ENCODE data around the gene ZFPL1. TPM values are rescaled to one million over a fixed set of nuclear protein-coding genes. Genes with fewer than 3 reads are reported as not detected.

ZFPL1 gene
- total RNA-seq, 1 donor from 2014 or later: 25.7 TPM

- no peak for ATAC-seq
Measured at GRCh38 chr11:65130631-65131416, 46.8 kb downstream of the ZFPL1 start.

- no peak for ATAC-seq
Measured at GRCh38 chr11:65131417-65131776, 47.4 kb downstream of the ZFPL1 start.

- ATAC-seq: no peak
Measured at GRCh38 chr11:65131895-65132237, 47.8 kb downstream of the ZFPL1 start.

GRCh38 chr11:65132238-65132987 is 48.4 kb downstream of the ZFPL1 start:
- ATAC-seq: no peak

- ATAC-seq: peak; percentile 42
Measured at GRCh38 chr11:65132988-65133700, 49.1 kb downstream of the ZFPL1 start.

GRCh38 chr11:65133724-65134123 is 49.7 kb downstream of the ZFPL1 start:
- ATAC-seq: no peak

- peak; percentile 83 for ATAC-seq
Measured at GRCh38 chr11:65134240-65134951, 50.4 kb downstream of the ZFPL1 start, which contains the start of gene SYVN1. TSS of gene SYVN1 (minus strand) at chr11:65134519. CDS start at chr11:65133601, 918 bp downstream.

- peak; percentile 88 for ATAC-seq
Measured at GRCh38 chr11:65134952-65135632, 51.1 kb downstream of the ZFPL1 start.

- ATAC-seq: no peak
Measured at GRCh38 chr11:65135633-65136145, 51.7 kb downstream of the ZFPL1 start.

- no peak for ATAC-seq
Measured at GRCh38 chr11:65136515-65137096, 52.6 kb downstream of the ZFPL1 start.

Other genes starting within 250 kb of the ZFPL1 start
- gene CDC42BPG, start 239.6 kb upstream of the ZFPL1 start, total RNA-seq: 20.5 TPM
- 25.6 TPM for gene EHD1, start 205.6 kb upstream of the ZFPL1 start, total RNA-seq
- gene ATG2A, start 167.0 kb upstream of the ZFPL1 start, total RNA-seq: 10.7 TPM
- 7.0 TPM for gene PPP2R5B, start 159.5 kb upstream of the ZFPL1 start, total RNA-seq
- not detected for gene GPHA2, start 148.3 kb upstream of the ZFPL1 start, total RNA-seq
- not detected for gene MAJIN, start 112.1 kb upstream of the ZFPL1 start, total RNA-seq
- not detected for gene BATF2, start 87.3 kb upstream of the ZFPL1 start, total RNA-seq
- gene ARL2, start 70.1 kb upstream of the ZFPL1 start, total RNA-seq: 43.9 TPM
- gene SNX15, start 56.8 kb upstream of the ZFPL1 start, total RNA-seq: 12.2 TPM
- 11.3 TPM for gene SAC3D1, start 43.0 kb upstream of the ZFPL1 start, total RNA-seq
- gene NAALADL1, start 25.7 kb upstream of the ZFPL1 start, total RNA-seq: 2.7 TPM
- 14.1 TPM for gene CDCA5, start 182 bp upstream of the ZFPL1 start, total RNA-seq
- 76.4 TPM for gene VPS51, start 12.0 kb downstream of the ZFPL1 start, total RNA-seq
- gene TM7SF2, start 27.6 kb downstream of the ZFPL1 start, total RNA-seq: 53.2 TPM
- 9.4 TPM for gene ZNHIT2, start 33.5 kb downstream of the ZFPL1 start, total RNA-seq
- 758 TPM for gene FAU, start 37.9 kb downstream of the ZFPL1 start, total RNA-seq
- gene MRPL49, start 38.1 kb downstream of the ZFPL1 start, total RNA-seq: 63.9 TPM
- 28.1 TPM for gene SYVN1, start 50.3 kb downstream of the ZFPL1 start, total RNA-seq
- not detected for gene SPDYC, start 86.0 kb downstream of the ZFPL1 start, total RNA-seq
- 510 TPM for gene CAPN1, start 97.7 kb downstream of the ZFPL1 start, total RNA-seq
- 11.2 TPM for gene POLA2, start 177.7 kb downstream of the ZFPL1 start, total RNA-seq
- gene CDC42EP2, start 230.6 kb downstream of the ZFPL1 start, total RNA-seq: 0.92 TPM
- gene DPF2, start 249.6 kb downstream of the ZFPL1 start, total RNA-seq: 30.4 TPM